Activated CD8-positive, alpha-beta T cell treated with anti-CD3 and anti-CD28 coated beads for 36 hours (primary cell): Measurements from ENCODE around the gene LRP3. TPM values are rescaled to one million over a fixed set of nuclear protein-coding genes. Genes with fewer than 3 reads are reported as not detected.
"Not testable (repeated sequence)": the region's sequence is repeated elsewhere in the genome, so short reads cannot be mapped to it uniquely, and the experiment has no call there.

ENCODE experiments used
- ATAC-seq: fragments of 200-7000 bp; cut with Tn5 transposase; one replicate; pipeline ENCODE4 v1.10.0; 2021; ENCODE audit warnings: mild to moderate bottlenecking, moderate library complexity
- CTCF ChIA-PET: fragments of 350-600 bp; sonication (Branson Sonifier 250); formaldehyde crosslinking; loops from one replicate; lab custom pipeline; 2021; ENCODE audit warnings: antibody characterized with exemption; lab: Charles Lee
- POLR2A ChIA-PET: fragments of 350-600 bp; sonication (Branson Sonifier 250); formaldehyde crosslinking; loops from one replicate; lab custom pipeline; 2021; ENCODE audit warnings: antibody characterized with exemption; lab: Charles Lee
- DNase-seq: peaks from one replicate; pipeline ENCODE4 v3.0.0-alpha.2; 2020
- H3K27ac Mint-ChIP-seq: one replicate; pipeline ENCODE4 v1.8.0; 2021; ENCODE audit warnings: mild to moderate bottlenecking, mixed read lengths
- H3K27me3 Mint-ChIP-seq: one replicate; pipeline ENCODE4 v1.8.0; 2021; ENCODE audit warnings: mixed read lengths
- H3K36me3 Mint-ChIP-seq: one replicate; pipeline ENCODE4 v1.8.0; 2021; ENCODE audit warnings: low read depth, mixed read lengths
- H3K4me1 Mint-ChIP-seq: one replicate; pipeline ENCODE4 v1.8.0; 2021; ENCODE audit warnings: low read depth, mixed read lengths
- H3K4me3 Mint-ChIP-seq: one replicate; pipeline ENCODE4 v1.8.0; 2021; ENCODE audit warnings: mild to moderate bottlenecking, moderate library complexity, mixed read lengths
- H3K9me3 Mint-ChIP-seq: one replicate; pipeline ENCODE4 v1.8.0; 2021; ENCODE audit warnings: mixed read lengths
- intact Hi-C: fragments of 100-400 bp; cut with micrococcal nuclease; formaldehyde crosslinking; loops from one replicate; pipeline ENCODE4 v1.10.0; 2022
- total RNA-seq, 2 experiments: library from RNA; stranded (reverse); gene quantifications; one replicate each; pipeline ENCODE4 v1.2.3, GENCODE V29; 2021
- TF ChIP-seq, protein P1 (sequence below): fragments of 200-600 bp; IDR thresholded peaks from one replicate; pipeline ENCODE4 v1.8.0; 2022; ENCODE audit warnings: antibody characterized with exemption, mild to moderate bottlenecking

Gene LRP3
- total RNA-seq, 2 experiments from 2014 or later: 0.27 to 0.31 TPM

DNA sequence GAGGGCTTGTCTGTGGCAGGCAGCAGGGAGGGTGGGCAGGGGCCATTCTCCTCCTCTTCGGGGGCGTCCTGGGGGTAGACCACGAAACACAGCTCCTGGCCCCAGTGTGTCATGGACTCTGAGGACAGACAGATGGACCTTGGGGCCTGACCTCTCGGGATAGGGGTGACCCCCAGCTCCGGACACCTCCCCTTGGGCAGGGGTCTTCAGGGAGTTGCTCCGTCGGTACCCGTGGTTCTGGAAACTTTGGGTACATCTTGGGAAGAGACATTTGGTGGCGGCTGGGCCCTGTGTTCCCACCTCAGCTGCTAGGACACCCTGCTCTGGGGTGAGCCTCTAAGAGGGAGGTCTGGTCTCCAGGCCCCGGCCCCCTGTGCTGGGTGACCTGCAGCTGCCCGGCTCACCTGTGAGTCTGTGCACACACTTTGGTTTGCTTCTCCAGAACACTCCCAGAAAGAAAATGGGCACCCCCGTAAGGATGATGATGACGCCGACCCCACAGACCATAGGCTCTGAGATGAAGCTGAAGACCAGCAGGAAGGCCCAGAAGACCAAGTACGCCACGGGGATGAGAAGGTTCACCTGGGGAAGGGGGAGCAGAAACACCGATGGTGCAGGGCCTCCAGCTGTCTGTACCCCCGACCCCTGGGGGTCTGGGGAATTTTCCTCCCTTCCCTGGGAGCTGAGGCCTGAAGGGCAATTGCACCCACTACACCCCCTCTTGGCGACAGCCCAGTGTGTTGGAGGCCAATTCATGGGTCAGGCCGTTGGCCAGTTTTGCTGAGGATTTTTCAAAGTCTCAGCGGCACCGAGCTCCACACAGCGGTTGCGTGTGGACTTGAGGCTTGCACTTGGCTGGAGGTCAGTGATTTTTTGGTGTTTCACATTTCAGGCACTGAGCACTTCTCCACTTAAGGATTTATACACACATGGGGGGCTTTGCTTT, 15.0 kb downstream of the LRP3 start:
- Mint-ChIP-seq H3K4me1 (no peaks in the 10 kb centered on the region), H3K27me3 (no peaks in the 10 kb centered on the region), H3K27ac (no peak overlapping the region), H3K4me3 (no peak overlapping the region), H3K36me3 (no peaks in the 10 kb centered on the region), H3K9me3 (no peaks in the 10 kb centered on the region)
- TF ChIP-seq, protein P1, sequence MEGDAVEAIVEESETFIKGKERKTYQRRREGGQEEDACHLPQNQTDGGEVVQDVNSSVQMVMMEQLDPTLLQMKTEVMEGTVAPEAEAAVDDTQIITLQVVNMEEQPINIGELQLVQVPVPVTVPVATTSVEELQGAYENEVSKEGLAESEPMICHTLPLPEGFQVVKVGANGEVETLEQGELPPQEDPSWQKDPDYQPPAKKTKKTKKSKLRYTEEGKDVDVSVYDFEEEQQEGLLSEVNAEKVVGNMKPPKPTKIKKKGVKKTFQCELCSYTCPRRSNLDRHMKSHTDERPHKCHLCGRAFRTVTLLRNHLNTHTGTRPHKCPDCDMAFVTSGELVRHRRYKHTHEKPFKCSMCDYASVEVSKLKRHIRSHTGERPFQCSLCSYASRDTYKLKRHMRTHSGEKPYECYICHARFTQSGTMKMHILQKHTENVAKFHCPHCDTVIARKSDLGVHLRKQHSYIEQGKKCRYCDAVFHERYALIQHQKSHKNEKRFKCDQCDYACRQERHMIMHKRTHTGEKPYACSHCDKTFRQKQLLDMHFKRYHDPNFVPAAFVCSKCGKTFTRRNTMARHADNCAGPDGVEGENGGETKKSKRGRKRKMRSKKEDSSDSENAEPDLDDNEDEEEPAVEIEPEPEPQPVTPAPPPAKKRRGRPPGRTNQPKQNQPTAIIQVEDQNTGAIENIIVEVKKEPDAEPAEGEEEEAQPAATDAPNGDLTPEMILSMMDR: no peak
- DNase-seq (no peak), ATAC-seq (no peak)
- intact Hi-C loops: no loop called here
- ChIA-PET CTCF (interaction anchor here (1.0 kb wide), 1 partner anchor 26 kb away, joined by 3 read pairs; no protein-coding TSS in a partner anchor), POLR2A (no interaction called here)

DNA sequence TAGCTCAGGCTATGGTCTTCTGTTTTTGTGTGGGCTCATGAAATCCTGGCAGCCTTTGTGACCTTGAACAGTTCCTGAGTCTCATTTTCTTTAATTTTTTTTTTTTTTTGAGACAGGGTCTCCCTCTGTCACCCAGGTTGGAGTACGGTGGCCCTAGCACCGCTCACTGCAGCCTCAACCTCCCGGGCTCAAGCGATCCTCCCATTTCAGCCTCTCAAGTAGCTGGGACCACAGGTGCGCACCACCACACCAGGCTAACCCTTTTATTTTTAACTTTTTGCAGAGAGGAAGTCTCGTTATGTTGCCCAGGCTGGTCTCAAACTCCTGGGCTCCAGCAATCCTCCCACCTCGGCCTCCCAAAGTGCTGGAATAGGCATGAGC, 15.7 kb downstream of the LRP3 start:
- H3K4me1 Mint-ChIP-seq, H3K27ac Mint-ChIP-seq, H3K27me3 Mint-ChIP-seq, POLR2A ChIA-PET, H3K4me3 Mint-ChIP-seq, H3K36me3 Mint-ChIP-seq, intact Hi-C loops, DNase-seq, H3K9me3 Mint-ChIP-seq, ATAC-seq: not testable (repeated sequence)
- CTCF ChIA-PET: interaction anchor here (1.0 kb wide), 1 partner anchor 25 kb away, joined by 3 read pairs; no protein-coding TSS in a partner anchor

DNA sequence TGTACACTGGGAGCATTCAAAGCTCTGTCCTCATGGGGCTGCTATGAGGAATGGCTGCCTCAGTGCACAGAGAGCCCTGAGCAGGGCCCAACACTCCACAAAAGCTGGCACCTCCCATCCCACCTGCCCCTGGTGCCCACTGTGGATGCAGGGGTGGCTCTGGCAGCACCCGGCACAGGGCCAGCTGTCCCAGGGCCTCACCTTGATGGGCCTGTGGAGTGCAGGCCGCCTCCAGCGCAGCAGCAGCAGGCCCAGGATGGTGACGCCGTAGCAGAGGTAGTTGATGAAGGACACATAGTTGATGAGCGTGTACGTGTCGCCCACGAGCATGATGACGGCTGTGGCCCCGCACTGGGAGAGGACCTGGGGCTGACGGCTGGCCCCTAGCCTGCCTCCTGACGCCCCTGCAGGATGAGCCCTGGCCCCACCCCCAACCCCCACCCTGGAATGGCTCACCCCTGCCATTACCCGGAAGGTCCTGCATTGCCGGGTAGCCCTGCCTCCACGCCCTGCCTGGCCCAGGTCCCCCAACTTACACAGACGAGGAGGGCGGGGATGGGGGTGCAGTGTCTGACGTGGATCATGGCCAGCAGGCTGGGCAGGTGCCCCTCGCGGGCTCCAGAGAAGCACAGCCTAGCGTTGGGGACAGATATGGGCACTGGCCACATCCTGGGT, 16.3 kb downstream of the LRP3 start:
- H3K4me1 Mint-ChIP-seq: no peaks in the 10 kb centered on the region
- H3K27ac Mint-ChIP-seq: no peak overlapping the region
- intact Hi-C loops: no loop called here
- no peak for ATAC-seq
- no peak overlapping the region for H3K4me3 Mint-ChIP-seq
- TF ChIP-seq, protein P1: no peak
- CTCF ChIA-PET: interaction anchor here (1.0 kb wide), 1 partner anchor 25 kb away, joined by 3 read pairs; no protein-coding TSS in a partner anchor
- POLR2A ChIA-PET: interaction anchor here (0.7 kb wide), 1 partner anchor 168 kb away, joined by 3 read pairs; no protein-coding TSS in a partner anchor
- DNase-seq: no peak
- no peaks in the 10 kb centered on the region for H3K27me3 Mint-ChIP-seq
- no peaks in the 10 kb centered on the region for H3K9me3 Mint-ChIP-seq
- no peaks in the 10 kb centered on the region for H3K36me3 Mint-ChIP-seq

DNA sequence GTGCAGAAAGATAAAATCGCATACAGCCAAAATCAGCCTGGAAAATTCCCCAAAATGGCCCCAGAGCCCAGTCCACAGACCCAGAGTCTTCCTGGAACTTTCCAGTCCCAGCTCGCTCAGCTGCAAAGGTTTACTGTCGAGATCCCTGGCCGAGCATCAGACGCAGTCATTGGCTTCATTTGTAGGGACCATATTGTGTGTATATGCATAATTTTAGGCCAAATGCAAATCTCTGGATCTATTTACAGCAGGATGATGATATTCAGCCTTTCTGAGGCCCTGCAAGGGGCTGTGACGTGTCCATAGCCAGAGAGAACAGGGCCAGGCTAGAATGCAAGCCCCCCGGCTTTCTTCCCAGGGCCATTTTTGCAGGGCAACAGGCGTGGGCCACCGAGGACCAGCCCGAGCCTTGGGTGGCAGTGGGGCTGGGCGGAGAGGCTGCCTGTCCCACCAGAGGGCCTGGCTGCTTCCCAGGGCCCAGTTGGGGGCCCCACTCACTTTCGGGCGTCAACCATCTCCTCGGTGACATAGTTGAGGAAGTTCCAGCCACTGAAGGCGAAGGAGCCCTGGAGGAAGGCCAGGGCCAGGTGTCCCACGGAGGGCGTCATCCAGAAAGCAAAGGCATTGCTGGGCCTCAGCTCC, 17.8 kb downstream of the LRP3 start:
- POLR2A ChIA-PET: no interaction called here
- intact Hi-C loops: no loop called here
- no peak overlapping the region for H3K4me3 Mint-ChIP-seq

More for the DNA sequence above, 17.8 kb downstream of the LRP3 start:
- CTCF ChIA-PET: no interaction called here
- no peaks in the 10 kb centered on the region for H3K4me1 Mint-ChIP-seq
- no peak for ATAC-seq
- no peaks in the 10 kb centered on the region for H3K36me3 Mint-ChIP-seq
- H3K9me3 Mint-ChIP-seq: no peaks in the 10 kb centered on the region
- H3K27me3 Mint-ChIP-seq: no peaks in the 10 kb centered on the region
- DNase-seq: no peak
- TF ChIP-seq, protein P1: no peak
- H3K27ac Mint-ChIP-seq: no peak overlapping the region
